ENCODE results near the gene OR2C3.
"Not testable (repeated sequence)": the region's sequence is repeated elsewhere in the genome, so short reads cannot be mapped to it uniquely, and the experiment has no call there.

Gene OR2C3

GRCh38 chr1:247494767-247495166 lies 41.5 kb downstream of the OR2C3 start:
- in situ Hi-C loops (cut with MboI; ENCODE audit: low pct_unique_long_range_greater_than_20kb, low sequenced_read_pairs, unreplicated experiment) = loop anchor here (10.0 kb wide), 1 partner anchor 110 kb away; no protein-coding TSS in a partner anchor
- DNase-seq (ENCODE audit: low spot score) = no peak
- TF ChIP-seq, protein P1, sequence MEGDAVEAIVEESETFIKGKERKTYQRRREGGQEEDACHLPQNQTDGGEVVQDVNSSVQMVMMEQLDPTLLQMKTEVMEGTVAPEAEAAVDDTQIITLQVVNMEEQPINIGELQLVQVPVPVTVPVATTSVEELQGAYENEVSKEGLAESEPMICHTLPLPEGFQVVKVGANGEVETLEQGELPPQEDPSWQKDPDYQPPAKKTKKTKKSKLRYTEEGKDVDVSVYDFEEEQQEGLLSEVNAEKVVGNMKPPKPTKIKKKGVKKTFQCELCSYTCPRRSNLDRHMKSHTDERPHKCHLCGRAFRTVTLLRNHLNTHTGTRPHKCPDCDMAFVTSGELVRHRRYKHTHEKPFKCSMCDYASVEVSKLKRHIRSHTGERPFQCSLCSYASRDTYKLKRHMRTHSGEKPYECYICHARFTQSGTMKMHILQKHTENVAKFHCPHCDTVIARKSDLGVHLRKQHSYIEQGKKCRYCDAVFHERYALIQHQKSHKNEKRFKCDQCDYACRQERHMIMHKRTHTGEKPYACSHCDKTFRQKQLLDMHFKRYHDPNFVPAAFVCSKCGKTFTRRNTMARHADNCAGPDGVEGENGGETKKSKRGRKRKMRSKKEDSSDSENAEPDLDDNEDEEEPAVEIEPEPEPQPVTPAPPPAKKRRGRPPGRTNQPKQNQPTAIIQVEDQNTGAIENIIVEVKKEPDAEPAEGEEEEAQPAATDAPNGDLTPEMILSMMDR (IDR thresholded peaks at IDR 0.05; ENCODE audit: extremely low read depth, insufficient read depth, missing control alignments) = no peak

- TF ChIP-seq, protein P1 (IDR thresholded peaks at IDR 0.05; ENCODE audit: extremely low read depth, insufficient read depth, missing control alignments) = no peak
- no peak for DNase-seq (ENCODE audit: low spot score)
- in situ Hi-C loops (cut with MboI; ENCODE audit: low pct_unique_long_range_greater_than_20kb, low sequenced_read_pairs, unreplicated experiment) = loop anchor here (10.0 kb wide), 1 partner anchor 108 kb away; no protein-coding TSS in a partner anchor
Measured at GRCh38 chr1:247493106-247493505, 43.1 kb downstream of the OR2C3 start.

DNA sequence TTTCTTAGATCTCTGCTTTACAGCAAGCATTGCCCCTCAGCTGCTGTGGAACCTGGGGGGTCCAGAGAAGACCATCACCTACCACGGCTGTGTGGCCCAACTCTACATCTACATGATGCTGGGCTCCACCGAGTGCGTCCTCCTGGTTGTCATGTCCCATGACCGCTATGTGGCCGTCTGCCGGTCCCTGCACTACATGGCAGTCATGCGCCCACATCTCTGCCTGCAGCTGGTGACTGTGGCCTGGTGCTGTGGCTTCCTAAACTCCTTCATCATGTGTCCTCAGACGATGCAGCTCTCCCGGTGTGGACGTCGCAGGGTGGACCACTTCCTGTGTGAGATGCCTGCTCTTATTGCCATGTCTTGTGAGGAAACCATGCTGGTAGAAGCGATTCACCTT lies 44.9 kb downstream of the OR2C3 start:
- TF ChIP-seq, protein P1 (IDR thresholded peaks at IDR 0.05; ENCODE audit: extremely low read depth, insufficient read depth, missing control alignments) = no peak
- DNase-seq (ENCODE audit: low spot score) = no peak
- in situ Hi-C loops (cut with MboI; ENCODE audit: low pct_unique_long_range_greater_than_20kb, low sequenced_read_pairs, unreplicated experiment) = loop anchor here (10.0 kb wide), 1 partner anchor 107 kb away; no protein-coding TSS in a partner anchor

DNA sequence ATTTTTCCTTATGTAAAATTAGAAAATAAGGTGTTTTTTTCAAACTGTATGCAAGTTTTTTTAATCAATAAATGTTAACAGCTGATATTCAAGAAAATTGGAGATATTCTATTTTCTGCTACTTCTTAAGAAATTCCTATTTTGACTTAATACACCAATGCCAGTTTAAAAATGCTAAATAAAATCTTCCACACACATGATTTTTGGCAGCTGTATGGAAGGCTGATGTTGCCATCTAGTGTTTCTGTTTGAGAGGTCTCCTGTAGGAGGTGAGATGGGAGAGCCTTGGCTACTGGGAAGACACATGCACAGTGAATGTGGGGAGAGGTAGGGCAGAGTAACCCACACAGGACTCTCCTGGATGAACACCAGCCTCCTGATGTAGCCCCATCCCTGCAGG lies 49.2 kb downstream of the OR2C3 start:
- in situ Hi-C loops (cut with MboI; ENCODE audit: low pct_unique_long_range_greater_than_20kb, low sequenced_read_pairs, unreplicated experiment) = no loop called here
- DNase-seq (ENCODE audit: low spot score) = peak; percentile 64
- TF ChIP-seq, protein P1 (IDR thresholded peaks at IDR 0.05; ENCODE audit: extremely low read depth, insufficient read depth, missing control alignments) = peak; percentile 69

GRCh38 chr1:247482747-247483146 lies 53.5 kb downstream of the OR2C3 start:
- TF ChIP-seq, protein P1 (IDR thresholded peaks at IDR 0.05; ENCODE audit: extremely low read depth, insufficient read depth, missing control alignments) = no peak
- in situ Hi-C loops (cut with MboI; ENCODE audit: low pct_unique_long_range_greater_than_20kb, low sequenced_read_pairs, unreplicated experiment) = no loop called here
- DNase-seq (ENCODE audit: low spot score) = no peak

DNA sequence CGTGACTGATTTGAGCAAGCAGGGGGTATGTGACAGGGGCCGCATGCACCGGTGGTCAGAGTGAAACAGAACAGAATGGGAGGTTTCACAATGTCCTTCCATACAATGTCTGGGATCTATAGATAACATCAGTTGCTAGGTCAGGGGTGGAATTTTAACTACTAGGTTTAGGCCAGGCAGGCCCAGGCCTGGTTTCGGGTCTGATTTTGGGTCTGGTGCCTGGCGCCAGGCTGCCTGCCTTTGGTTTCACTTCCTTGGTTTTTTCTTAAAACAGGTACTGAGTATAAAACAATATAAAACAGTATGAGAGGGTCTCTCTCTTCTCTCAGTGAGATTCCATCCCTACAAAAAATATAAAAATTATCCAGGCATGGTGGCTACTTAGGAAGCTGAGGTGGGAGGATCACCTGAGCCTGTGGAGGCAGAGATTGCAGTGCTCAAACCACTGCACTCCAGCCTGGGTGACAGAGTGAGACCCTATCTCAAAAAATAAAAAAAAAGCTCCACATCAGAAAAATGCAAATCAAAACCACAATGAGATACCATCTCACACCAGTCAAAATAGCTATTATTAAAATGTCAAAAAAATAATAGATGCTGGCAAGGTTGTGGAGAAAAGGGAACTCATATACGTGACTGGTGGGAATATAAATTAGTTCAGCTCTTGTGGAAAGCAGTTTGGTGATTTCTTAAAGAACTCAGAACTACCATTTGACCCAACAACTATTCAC lies 59.7 kb downstream of the OR2C3 start:
- in situ Hi-C loops (cut with MboI; ENCODE audit: low pct_unique_long_range_greater_than_20kb, low sequenced_read_pairs, unreplicated experiment); DNase-seq (ENCODE audit: low spot score): not testable (repeated sequence)

GRCh38 chr1:247475793-247476192 lies 60.4 kb downstream of the OR2C3 start:
- in situ Hi-C loops (cut with MboI; ENCODE audit: low pct_unique_long_range_greater_than_20kb, low sequenced_read_pairs, unreplicated experiment) = no loop called here

More at GRCh38 chr1:247475793-247476192, 60.4 kb downstream of the OR2C3 start:
- TF ChIP-seq, protein P1 (IDR thresholded peaks at IDR 0.05; ENCODE audit: extremely low read depth, insufficient read depth, missing control alignments) = no peak
- no peak for DNase-seq (ENCODE audit: low spot score)
